GM21737 (cell line): ENCODE results near the gene DBF4B.

Experiments used
- ATAC-seq: cut with Tn5 transposase; IDR thresholded peaks from one replicate; pipeline ENCODE4 v1.9.1; 2021; ENCODE audit warnings: mild to moderate bottlenecking, moderate library complexity; ENCODE audit not compliant: unreplicated experiment

DBF4B gene

GRCh38 chr17:44776628-44777393, 68.3 kb downstream of the DBF4B start:
- ATAC-seq, result no peak

GRCh38 chr17:44777394-44778348, 69.2 kb downstream of the DBF4B start:
- no peak for ATAC-seq

- no peak for ATAC-seq
These were observed 70.3 kb downstream of the DBF4B start for GRCh38 chr17:44778656-44779210.

GRCh38 chr17:44779211-44780025, 71.0 kb downstream of the DBF4B start:
- no peak for ATAC-seq

GRCh38 chr17:44780161-44780560, 71.7 kb downstream of the DBF4B start:
- ATAC-seq, result no peak

GRCh38 chr17:44780845-44781480, 72.5 kb downstream of the DBF4B start:
- no peak for ATAC-seq

- ATAC-seq, result no peak
These were observed 73.3 kb downstream of the DBF4B start for GRCh38 chr17:44781551-44782325.

GRCh38 chr17:44782326-44782850, 73.9 kb downstream of the DBF4B start:
- ATAC-seq, result no peak

GRCh38 chr17:44785921-44786320, 77.5 kb downstream of the DBF4B start:
- no peak for ATAC-seq

GRCh38 chr17:44786551-44787081, 78.2 kb downstream of the DBF4B start:
- ATAC-seq, result no peak

- ATAC-seq, result no peak
These were observed 78.9 kb downstream of the DBF4B start for GRCh38 chr17:44787271-44787940.

- no peak for ATAC-seq
These were observed 79.7 kb downstream of the DBF4B start for GRCh38 chr17:44788139-44788538.

GRCh38 chr17:44792276-44792675, 83.8 kb downstream of the DBF4B start:
- no peak for ATAC-seq

GRCh38 chr17:44793885-44794842, 85.7 kb downstream of the DBF4B start:
- ATAC-seq, result no peak

GRCh38 chr17:44794851-44795413, 86.5 kb downstream of the DBF4B start:
- ATAC-seq, result no peak

GRCh38 chr17:44795421-44795820, 87.0 kb downstream of the DBF4B start:
- ATAC-seq, result no peak

- no peak for ATAC-seq
These were observed 87.5 kb downstream of the DBF4B start for GRCh38 chr17:44795928-44796327.
